ENCODE data around the gene MACO1. TPM values are rescaled to one million over a fixed set of nuclear protein-coding genes. Genes with fewer than 3 reads are reported as not detected.

The MACO1 gene
- total and polyA plus RNA-seq, 10 of the 15 experiments (the other 5 are each of a cell fraction or from before 2014, with no cell fraction given) = 3.2 to 19.8 (median 10.3) TPM

DNA sequence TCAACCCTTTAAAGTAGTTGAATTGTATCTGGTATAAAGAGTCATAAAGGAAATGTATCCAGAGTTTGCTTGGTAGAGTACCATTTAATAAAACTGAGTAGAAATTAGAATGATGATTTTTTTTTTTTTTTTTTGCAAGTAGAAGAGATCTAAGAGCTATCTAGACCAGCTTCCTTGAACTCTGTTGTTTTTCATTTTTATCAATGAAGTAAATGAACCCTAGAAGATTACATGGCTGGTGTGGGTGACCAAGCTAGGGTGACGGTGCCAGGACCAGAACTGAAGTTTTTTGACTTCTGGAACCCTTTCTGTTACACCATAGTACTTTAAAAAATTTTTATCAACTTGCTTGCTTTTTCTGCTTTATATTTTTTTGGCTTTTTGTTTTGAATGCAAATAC is 36.9 kb downstream of the MACO1 start (continued):
- TF ChIP-seq, protein P1, sequence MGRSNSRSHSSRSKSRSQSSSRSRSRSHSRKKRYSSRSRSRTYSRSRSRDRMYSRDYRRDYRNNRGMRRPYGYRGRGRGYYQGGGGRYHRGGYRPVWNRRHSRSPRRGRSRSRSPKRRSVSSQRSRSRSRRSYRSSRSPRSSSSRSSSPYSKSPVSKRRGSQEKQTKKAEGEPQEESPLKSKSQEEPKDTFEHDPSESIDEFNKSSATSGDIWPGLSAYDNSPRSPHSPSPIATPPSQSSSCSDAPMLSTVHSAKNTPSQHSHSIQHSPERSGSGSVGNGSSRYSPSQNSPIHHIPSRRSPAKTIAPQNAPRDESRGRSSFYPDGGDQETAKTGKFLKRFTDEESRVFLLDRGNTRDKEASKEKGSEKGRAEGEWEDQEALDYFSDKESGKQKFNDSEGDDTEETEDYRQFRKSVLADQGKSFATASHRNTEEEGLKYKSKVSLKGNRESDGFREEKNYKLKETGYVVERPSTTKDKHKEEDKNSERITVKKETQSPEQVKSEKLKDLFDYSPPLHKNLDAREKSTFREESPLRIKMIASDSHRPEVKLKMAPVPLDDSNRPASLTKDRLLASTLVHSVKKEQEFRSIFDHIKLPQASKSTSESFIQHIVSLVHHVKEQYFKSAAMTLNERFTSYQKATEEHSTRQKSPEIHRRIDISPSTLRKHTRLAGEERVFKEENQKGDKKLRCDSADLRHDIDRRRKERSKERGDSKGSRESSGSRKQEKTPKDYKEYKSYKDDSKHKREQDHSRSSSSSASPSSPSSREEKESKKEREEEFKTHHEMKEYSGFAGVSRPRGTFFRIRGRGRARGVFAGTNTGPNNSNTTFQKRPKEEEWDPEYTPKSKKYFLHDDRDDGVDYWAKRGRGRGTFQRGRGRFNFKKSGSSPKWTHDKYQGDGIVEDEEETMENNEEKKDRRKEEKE (IDR thresholded peaks at IDR 0.05) = no peak
- TF ChIP-seq TAF1 (IDR thresholded peaks at IDR 0.05; ENCODE audit: borderline replicate concordance, low read depth, low read length) = no peak
- no peak for TF ChIP-seq HDAC2 (IDR thresholded peaks at IDR 0.05)
- TF ChIP-seq POLR2A (IDR thresholded peaks at IDR 0.05; ENCODE audit: low read depth, low read length) = no peak

DNA sequence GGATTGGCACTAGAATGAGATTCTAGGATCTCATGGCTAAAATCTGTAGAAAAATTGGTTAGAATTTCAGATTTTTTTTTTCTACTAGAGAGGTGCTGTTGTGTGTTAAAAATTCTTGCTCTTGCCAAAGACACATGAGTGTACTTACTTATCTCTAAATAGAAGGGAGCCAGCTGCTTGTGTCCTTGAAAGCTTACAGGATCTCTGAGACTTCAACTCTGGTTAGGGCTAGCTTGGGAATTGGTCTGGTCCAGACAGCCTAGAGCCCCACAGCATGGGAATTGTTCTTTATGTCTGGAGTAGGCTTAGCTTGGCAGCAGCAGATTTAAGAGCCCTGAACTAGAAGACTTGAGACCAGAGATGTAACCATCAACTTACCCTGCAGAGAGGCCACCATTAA is 37.3 kb downstream of the MACO1 start:
- ChIA-PET SMC1A (ENCODE audit: uncharacterized antibody, unreplicated experiment) (interaction anchor here (0.7 to 6.2 kb wide), 9 partner anchors 9 to 140 kb away, joined by 3 to 52 read pairs (median 4); no protein-coding TSS in a partner anchor), CTCF (interaction anchor here (0.6 to 2.3 kb wide), 7 partner anchors 8 to 36 kb away, joined by 3 to 9 read pairs (median 4); no protein-coding TSS in a partner anchor), POLR2A (interaction anchor here (0.6 to 2.4 kb wide), 9 partner anchors 10 to 43 kb away, joined by 3 to 17 read pairs (median 4); no protein-coding TSS in a partner anchor), RAD21 (ENCODE audit: unreplicated experiment) (interaction anchor here (0.7 to 2.0 kb wide), 9 partner anchors 8 to 36 kb away, joined by 3 to 6 read pairs (median 4); no protein-coding TSS in a partner anchor)
- no peak for FAIRE-seq
- in situ Hi-C loops (cut with MboI) = no loop called here
- Histone ChIP-seq H3K79me2 (ENCODE audit: control insufficient read depth, insufficient read depth, low read length) (peaks cover 4% of the 10 kb centered on the region), H3K36me3 (ENCODE audit: control insufficient read depth in 2 of 2, insufficient read depth in 2 of 2, low read length in 1 of 2) (no peaks in the 10 kb centered on the region; a peak in 1 of 4 replicates), H3K27ac (ENCODE audit: control insufficient read depth, insufficient read depth) (no peak overlapping the region), H3K4me2 (ENCODE audit: control insufficient read depth, insufficient read depth) (no peak overlapping the region), H2AFZ (ENCODE audit: control insufficient read depth, low read depth, low read length) (no peak overlapping the region), H3K27me3 (replicated peaks in 1 of 2; ENCODE audit: control insufficient read depth in 2 of 2, insufficient read depth in 2 of 2, low read length in 1 of 2) (no peaks in the 10 kb centered on the region), H3K4me3 (no peak overlapping the region), H3K4me1 (ENCODE audit: control insufficient read depth, insufficient read depth, low read length) (peaks cover 6% of the 10 kb centered on the region), H3K9ac (ENCODE audit: control insufficient read depth, insufficient read depth, low read length) (no peak overlapping the region), H3K9me3 (replicated peaks; ENCODE audit: control insufficient read depth, insufficient read depth, low read length) (no peaks in the 10 kb centered on the region), H4K20me1 (ENCODE audit: control insufficient read depth, insufficient read depth) (no peaks in the 10 kb centered on the region)
- intact Hi-C loops (cut with micrococcal nuclease; ENCODE audit: unreplicated experiment) = no loop called here
- no peak for ATAC-seq
- no peak for DNase-seq (ENCODE audit: low read depth, low spot score)
- BruUV-seq (replicated peaks) = no TSS peak
- TF ChIP-seq SMARCA5 (IDR thresholded peaks at IDR 0.05) (no peak), ASH2L (IDR thresholded peaks at IDR 0.05; ENCODE audit: borderline replicate concordance, low read depth) (no peak), POLR2AphosphoS2 (IDR thresholded peaks at IDR 0.05; ENCODE audit: low read depth, low read length) (no peak)
- TF ChIP-seq, protein P2, sequence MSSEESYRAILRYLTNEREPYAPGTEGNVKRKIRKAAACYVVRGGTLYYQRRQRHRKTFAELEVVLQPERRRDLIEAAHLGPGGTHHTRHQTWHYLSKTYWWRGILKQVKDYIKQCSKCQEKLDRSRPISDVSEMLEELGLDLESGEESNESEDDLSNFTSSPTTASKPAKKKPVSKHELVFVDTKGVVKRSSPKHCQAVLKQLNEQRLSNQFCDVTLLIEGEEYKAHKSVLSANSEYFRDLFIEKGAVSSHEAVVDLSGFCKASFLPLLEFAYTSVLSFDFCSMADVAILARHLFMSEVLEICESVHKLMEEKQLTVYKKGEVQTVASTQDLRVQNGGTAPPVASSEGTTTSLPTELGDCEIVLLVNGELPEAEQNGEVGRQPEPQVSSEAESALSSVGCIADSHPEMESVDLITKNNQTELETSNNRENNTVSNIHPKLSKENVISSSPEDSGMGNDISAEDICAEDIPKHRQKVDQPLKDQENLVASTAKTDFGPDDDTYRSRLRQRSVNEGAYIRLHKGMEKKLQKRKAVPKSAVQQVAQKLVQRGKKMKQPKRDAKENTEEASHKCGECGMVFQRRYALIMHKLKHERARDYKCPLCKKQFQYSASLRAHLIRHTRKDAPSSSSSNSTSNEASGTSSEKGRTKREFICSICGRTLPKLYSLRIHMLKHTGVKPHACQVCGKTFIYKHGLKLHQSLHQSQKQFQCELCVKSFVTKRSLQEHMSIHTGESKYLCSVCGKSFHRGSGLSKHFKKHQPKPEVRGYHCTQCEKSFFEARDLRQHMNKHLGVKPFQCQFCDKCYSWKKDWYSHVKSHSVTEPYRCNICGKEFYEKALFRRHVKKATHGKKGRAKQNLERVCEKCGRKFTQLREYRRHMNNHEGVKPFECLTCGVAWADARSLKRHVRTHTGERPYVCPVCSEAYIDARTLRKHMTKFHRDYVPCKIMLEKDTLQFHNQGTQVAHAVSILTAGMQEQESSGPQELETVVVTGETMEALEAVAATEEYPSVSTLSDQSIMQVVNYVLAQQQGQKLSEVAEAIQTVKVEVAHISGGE (CRISPR knock-in tag; IDR thresholded peaks at IDR 0.05) = no peak
- TF ChIP-seq, protein P3, sequence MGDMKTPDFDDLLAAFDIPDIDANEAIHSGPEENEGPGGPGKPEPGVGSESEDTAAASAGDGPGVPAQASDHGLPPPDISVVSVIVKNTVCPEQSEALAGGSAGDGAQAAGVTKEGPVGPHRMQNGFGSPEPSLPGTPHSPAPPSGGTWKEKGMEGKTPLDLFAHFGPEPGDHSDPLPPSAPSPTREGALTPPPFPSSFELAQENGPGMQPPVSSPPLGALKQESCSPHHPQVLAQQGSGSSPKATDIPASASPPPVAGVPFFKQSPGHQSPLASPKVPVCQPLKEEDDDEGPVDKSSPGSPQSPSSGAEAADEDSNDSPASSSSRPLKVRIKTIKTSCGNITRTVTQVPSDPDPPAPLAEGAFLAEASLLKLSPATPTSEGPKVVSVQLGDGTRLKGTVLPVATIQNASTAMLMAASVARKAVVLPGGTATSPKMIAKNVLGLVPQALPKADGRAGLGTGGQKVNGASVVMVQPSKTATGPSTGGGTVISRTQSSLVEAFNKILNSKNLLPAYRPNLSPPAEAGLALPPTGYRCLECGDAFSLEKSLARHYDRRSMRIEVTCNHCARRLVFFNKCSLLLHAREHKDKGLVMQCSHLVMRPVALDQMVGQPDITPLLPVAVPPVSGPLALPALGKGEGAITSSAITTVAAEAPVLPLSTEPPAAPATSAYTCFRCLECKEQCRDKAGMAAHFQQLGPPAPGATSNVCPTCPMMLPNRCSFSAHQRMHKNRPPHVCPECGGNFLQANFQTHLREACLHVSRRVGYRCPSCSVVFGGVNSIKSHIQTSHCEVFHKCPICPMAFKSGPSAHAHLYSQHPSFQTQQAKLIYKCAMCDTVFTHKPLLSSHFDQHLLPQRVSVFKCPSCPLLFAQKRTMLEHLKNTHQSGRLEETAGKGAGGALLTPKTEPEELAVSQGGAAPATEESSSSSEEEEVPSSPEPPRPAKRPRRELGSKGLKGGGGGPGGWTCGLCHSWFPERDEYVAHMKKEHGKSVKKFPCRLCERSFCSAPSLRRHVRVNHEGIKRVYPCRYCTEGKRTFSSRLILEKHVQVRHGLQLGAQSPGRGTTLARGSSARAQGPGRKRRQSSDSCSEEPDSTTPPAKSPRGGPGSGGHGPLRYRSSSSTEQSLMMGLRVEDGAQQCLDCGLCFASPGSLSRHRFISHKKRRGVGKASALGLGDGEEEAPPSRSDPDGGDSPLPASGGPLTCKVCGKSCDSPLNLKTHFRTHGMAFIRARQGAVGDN (IDR thresholded peaks at IDR 0.05) = no peak
